AG04449 (cell line): ENCODE results near the gene HTR7.

Experiments used
- CTCF ChIA-PET: fragments of 350-600 bp; formaldehyde crosslinking; extraction: SDS; loops from one replicate; lab custom pipeline; 2021; ENCODE audit warnings: antibody characterized with exemption; lab: Yijun Ruan, JAX
- POLR2A ChIA-PET: fragments of 400-600, 350-600 bp; formaldehyde crosslinking; extraction: SDS; loops from one replicate; lab custom pipeline; 2020; ENCODE audit warnings: antibody characterized with exemption, inconsistent platforms; lab: Yijun Ruan, JAX
- DNase-seq: peaks from one replicate; pipeline ENCODE4 v3.0.0-alpha.2; 2010; ENCODE audit warnings: low read depth, low spot score
- H3K4me3 ChIP-seq: 2 replicates; pipeline ENCODE4 v1.5.1; 2011; ENCODE audit warnings: low read depth, mild to moderate bottlenecking, control low read depth, low read length
- CTCF ChIP-seq: IDR thresholded peaks from one replicate; pipeline ENCODE4 v1.5.1; 2011; ENCODE audit warnings: mild to moderate bottlenecking, moderate library complexity, low read length, control low read depth, inconsistent platforms; ENCODE audit not compliant: insufficient read depth; ENCODE audit errors: missing control alignments

Gene HTR7

GRCh38 chr10:90769946-90770841 lies 87.6 kb downstream of the HTR7 start:
- no peak overlapping the region for H3K4me3 ChIP-seq
- CTCF ChIA-PET: interaction anchor here (1.4 to 2.5 kb wide), 2 partner anchors 16 to 19 kb away, joined by 4 to 5 read pairs; no protein-coding TSS in a partner anchor
- TF ChIP-seq CTCF: no peak
- POLR2A ChIA-PET: no interaction called here
- no peak for DNase-seq

GRCh38 chr10:90751107-90751997 lies 106.5 kb downstream of the HTR7 start:
- POLR2A ChIA-PET: no interaction called here

GRCh38 chr10:90746829-90747228 lies 111.0 kb downstream of the HTR7 start:
- no peak for DNase-seq
- no peak overlapping the region for H3K4me3 ChIP-seq
- POLR2A ChIA-PET: no interaction called here
- TF ChIP-seq CTCF: no peak
- CTCF ChIA-PET: interaction anchor here (1.5 to 21.1 kb wide), 2 partner anchors 41 to 117 kb away, joined by 6 to 532 read pairs; partner anchors contain the start of genes HTR7 and RPP30

More at GRCh38 chr10:90751107-90751997, 106.5 kb downstream of the HTR7 start:
- H3K4me3 ChIP-seq: no peak overlapping the region
- peak; percentile 63 for TF ChIP-seq CTCF
- CTCF ChIA-PET: interaction anchor here (0.8 to 21.1 kb wide), 18 partner anchors 9 to 969 kb away, joined by 3 to 532 read pairs (median 4); partner anchors contain the start of genes HTR7 and RPP30
- no peak for DNase-seq

- ChIA-PET CTCF (interaction anchor here (1.5 to 21.1 kb wide), 2 partner anchors 42 to 118 kb away, joined by 6 to 532 read pairs; partner anchors contain the start of genes HTR7 and RPP30), POLR2A (no interaction called here)
- no peak overlapping the region for H3K4me3 ChIP-seq
- DNase-seq: no peak
- TF ChIP-seq CTCF: no peak
Measured at GRCh38 chr10:90745565-90745964, 112.3 kb downstream of the HTR7 start.

GRCh38 chr10:90743291-90743690 lies 114.5 kb downstream of the HTR7 start:
- no peak for DNase-seq
- no peak for TF ChIP-seq CTCF
- no peak overlapping the region for H3K4me3 ChIP-seq
- ChIA-PET POLR2A (no interaction called here), CTCF (interaction anchor here (21.1 kb wide), 1 partner anchor 121 kb away, joined by 532 read pairs; the partner anchor contains the start of genes HTR7 and RPP30)
